K562 (cell line): Measurements from ENCODE around the gene LRP2. TPM values are rescaled to one million over a fixed set of nuclear protein-coding genes. Genes with fewer than 3 reads are reported as not detected.

Experiments used
- CBFA2T3 ChIP-seq: fragments of 450-650 bp; IDR thresholded peaks from 2 replicates; pipeline ENCODE4 v1.6.1; 2017
- CC2D1A ChIP-seq: fragments of 450-650 bp; IDR thresholded peaks from 2 replicates; pipeline ENCODE4 v1.6.1; 2017; ENCODE audit warnings: mild to moderate bottlenecking
- CSDE1 ChIP-seq, 2 experiments: fragments of 450-650 bp; IDR thresholded peaks; 2 replicates each; pipeline ENCODE4 v1.6.1; 2016; ENCODE audit warnings: mild to moderate bottlenecking in 1 of 2
- HDAC6 ChIP-seq: IDR thresholded peaks from 2 replicates; pipeline ENCODE4 v1.6.1; 2012; ENCODE audit warnings: low read depth, mild to moderate bottlenecking, control low read depth, inconsistent platforms, low read length, moderate library complexity
- HLTF ChIP-seq: fragments of 450-650 bp; IDR thresholded peaks from 2 replicates; pipeline ENCODE4 v1.6.1; 2016
- MBD2 ChIP-seq: sonication (generic); IDR thresholded peaks from 2 replicates; pipeline ENCODE4 v1.6.1; 2016; ENCODE audit warnings: low read depth, borderline replicate concordance
- MYBL2 ChIP-seq, 2 experiments: fragments of 450-650 bp in 1 of 2; sonication (generic) in 1 of 2; formaldehyde crosslinking in 1 of 2; IDR thresholded peaks; 2 replicates each; pipeline versions ENCODE4 v1.6.1 to v1.8.1; 2017 to 2022; ENCODE audit warnings: borderline replicate concordance in 1 of 2, inconsistent platforms in 1 of 2, low read depth in 1 of 2, mild to moderate bottlenecking in 1 of 2, missing genetic modification reagents in 1 of 2, moderate library complexity in 1 of 2
- NEUROD1 ChIP-seq: fragments of 150-350 bp; IDR thresholded peaks from 2 replicates; pipeline ENCODE4 v1.6.1; 2014; ENCODE audit warnings: borderline replicate concordance, low read length, low read depth; ENCODE audit not compliant: partially characterized antibody
- NR3C1 ChIP-seq: sonication (generic); formaldehyde crosslinking; IDR thresholded peaks from 2 replicates; pipeline ENCODE4 v1.8.1; 2022; ENCODE audit warnings: missing genetic modification reagents
- POLR3G ChIP-seq: IDR thresholded peaks from 2 replicates; pipeline ENCODE4 v1.6.1; 2011; ENCODE audit not compliant: insufficient read length, insufficient replicate concordance; ENCODE audit errors: extremely low read depth
- TOE1 ChIP-seq, 2 experiments: fragments of 450-650 bp in 1 of 2; sonication (generic) in 1 of 2; formaldehyde crosslinking in 1 of 2; IDR thresholded peaks; 2 replicates each; pipeline versions ENCODE4 v1.7.1 to v1.8.0; 2016 to 2022; ENCODE audit warnings: borderline replicate concordance in 2 of 2, mild to moderate bottlenecking in 2 of 2, antibody characterized with exemption in 1 of 2, inconsistent platforms in 1 of 2, low read depth in 1 of 2, missing genetic modification reagents in 1 of 2, moderate library complexity in 1 of 2
- U2AF2 ChIP-seq: fragments of 200-400 bp; formaldehyde crosslinking; optimal IDR thresholded peaks from 2 replicates; pipeline ENCODE3; 2017; ENCODE audit warnings: low read depth, mild to moderate bottlenecking, low read length
- ZNF124 ChIP-seq: sonication (generic); formaldehyde crosslinking; IDR thresholded peaks from 2 replicates; pipeline ENCODE4 v1.8.1; 2022; ENCODE audit warnings: missing genetic modification reagents
- ZNF274 ChIP-seq: IDR thresholded peaks from 2 replicates; pipeline ENCODE4 v1.6.1; 2011; ENCODE audit warnings: low read depth, mild to moderate bottlenecking, low read length, moderate library complexity, borderline replicate concordance
- polyA plus RNA-seq, 8 experiments: library from polyadenylated mRNA; depleted of rRNA in 4 of 8; stranded (reverse) in 5 of 8; unstranded in 3 of 8; fragments of >200 nt; fragmentation: Nextera tagmentation in 2 of 8; fragmentation: Illumina TruSeq in 1 of 8; extraction: Ambion mirVana in 2 of 8; extraction: Trizol in 1 of 8; gene quantifications; 2 replicates each; pipeline versions ENCODE4 v1.2.1 to v1.2.3, GENCODE V29; 2011 to 2014; ENCODE audit warnings: inconsistent platforms in 1 of 8, missing spikeins in 1 of 8
- total RNA-seq, 7 experiments: library from RNA; depleted of rRNA in 6 of 7; stranded (reverse); fragments of >200 nt in 6 of 7; fragmentation: Illumina TruSeq in 2 of 7; extraction: Trizol in 2 of 7; gene quantifications; 2 replicates each; pipeline versions ENCODE4 v1.2.1 to v1.2.3, GENCODE V29; 2011 to 2021; ENCODE audit warnings: low replicate concordance in 1 of 7
- TF ChIP-seq, protein P1 (sequence below): fragments of 450-650 bp; IDR thresholded peaks from 2 replicates; pipeline ENCODE4 v1.6.1; 2016; ENCODE audit warnings: low read depth
- TF ChIP-seq, protein P2 (sequence below): fragments of 250-450 bp; sonication (Bioruptor Pico); IDR thresholded peaks from 2 replicates; pipeline ENCODE4 v1.6.1; 2021; ENCODE audit warnings: mild to moderate bottlenecking
- TF ChIP-seq, protein P3 (sequence below): fragments of 250-450 bp; sonication (Bioruptor Pico); IDR thresholded peaks from 2 replicates; pipeline ENCODE4 v1.5.0; 2021; ENCODE audit warnings: mild to moderate bottlenecking, borderline replicate concordance

The LRP2 gene
- total and polyA plus RNA-seq, 9 of the 15 experiments (the other 6 are each of a cell fraction or from before 2014, with no cell fraction given) = 0.04 to 0.18 (median 0.11) TPM; not detected in 1

DNA sequence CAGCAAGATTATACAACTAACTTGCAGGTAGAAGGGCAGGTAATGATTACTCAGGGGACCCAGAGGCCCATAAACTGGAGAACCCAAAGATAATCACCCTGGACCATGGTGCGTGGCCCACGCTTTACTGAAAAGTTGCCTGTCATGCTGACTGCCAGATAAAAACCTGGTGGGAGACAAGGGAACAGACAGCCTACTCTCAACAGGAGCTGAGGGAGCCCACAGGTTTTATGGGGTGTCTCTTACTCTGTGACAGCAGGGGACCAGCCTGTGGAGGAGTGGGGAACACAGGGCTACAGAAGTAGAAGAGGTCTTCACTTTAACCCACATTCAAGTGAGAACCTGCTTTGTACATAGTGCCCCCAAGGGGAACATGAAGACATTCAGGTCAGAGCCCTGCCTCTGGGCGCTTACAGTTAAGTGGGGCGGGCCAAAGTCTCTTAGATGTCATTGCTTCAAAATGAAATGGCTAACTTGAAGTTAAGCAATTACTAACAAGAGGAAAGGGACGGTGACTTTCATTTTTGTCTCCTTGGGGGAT is 232.6 kb downstream of the LRP2 start (continued):
- TF ChIP-seq, protein P1, sequence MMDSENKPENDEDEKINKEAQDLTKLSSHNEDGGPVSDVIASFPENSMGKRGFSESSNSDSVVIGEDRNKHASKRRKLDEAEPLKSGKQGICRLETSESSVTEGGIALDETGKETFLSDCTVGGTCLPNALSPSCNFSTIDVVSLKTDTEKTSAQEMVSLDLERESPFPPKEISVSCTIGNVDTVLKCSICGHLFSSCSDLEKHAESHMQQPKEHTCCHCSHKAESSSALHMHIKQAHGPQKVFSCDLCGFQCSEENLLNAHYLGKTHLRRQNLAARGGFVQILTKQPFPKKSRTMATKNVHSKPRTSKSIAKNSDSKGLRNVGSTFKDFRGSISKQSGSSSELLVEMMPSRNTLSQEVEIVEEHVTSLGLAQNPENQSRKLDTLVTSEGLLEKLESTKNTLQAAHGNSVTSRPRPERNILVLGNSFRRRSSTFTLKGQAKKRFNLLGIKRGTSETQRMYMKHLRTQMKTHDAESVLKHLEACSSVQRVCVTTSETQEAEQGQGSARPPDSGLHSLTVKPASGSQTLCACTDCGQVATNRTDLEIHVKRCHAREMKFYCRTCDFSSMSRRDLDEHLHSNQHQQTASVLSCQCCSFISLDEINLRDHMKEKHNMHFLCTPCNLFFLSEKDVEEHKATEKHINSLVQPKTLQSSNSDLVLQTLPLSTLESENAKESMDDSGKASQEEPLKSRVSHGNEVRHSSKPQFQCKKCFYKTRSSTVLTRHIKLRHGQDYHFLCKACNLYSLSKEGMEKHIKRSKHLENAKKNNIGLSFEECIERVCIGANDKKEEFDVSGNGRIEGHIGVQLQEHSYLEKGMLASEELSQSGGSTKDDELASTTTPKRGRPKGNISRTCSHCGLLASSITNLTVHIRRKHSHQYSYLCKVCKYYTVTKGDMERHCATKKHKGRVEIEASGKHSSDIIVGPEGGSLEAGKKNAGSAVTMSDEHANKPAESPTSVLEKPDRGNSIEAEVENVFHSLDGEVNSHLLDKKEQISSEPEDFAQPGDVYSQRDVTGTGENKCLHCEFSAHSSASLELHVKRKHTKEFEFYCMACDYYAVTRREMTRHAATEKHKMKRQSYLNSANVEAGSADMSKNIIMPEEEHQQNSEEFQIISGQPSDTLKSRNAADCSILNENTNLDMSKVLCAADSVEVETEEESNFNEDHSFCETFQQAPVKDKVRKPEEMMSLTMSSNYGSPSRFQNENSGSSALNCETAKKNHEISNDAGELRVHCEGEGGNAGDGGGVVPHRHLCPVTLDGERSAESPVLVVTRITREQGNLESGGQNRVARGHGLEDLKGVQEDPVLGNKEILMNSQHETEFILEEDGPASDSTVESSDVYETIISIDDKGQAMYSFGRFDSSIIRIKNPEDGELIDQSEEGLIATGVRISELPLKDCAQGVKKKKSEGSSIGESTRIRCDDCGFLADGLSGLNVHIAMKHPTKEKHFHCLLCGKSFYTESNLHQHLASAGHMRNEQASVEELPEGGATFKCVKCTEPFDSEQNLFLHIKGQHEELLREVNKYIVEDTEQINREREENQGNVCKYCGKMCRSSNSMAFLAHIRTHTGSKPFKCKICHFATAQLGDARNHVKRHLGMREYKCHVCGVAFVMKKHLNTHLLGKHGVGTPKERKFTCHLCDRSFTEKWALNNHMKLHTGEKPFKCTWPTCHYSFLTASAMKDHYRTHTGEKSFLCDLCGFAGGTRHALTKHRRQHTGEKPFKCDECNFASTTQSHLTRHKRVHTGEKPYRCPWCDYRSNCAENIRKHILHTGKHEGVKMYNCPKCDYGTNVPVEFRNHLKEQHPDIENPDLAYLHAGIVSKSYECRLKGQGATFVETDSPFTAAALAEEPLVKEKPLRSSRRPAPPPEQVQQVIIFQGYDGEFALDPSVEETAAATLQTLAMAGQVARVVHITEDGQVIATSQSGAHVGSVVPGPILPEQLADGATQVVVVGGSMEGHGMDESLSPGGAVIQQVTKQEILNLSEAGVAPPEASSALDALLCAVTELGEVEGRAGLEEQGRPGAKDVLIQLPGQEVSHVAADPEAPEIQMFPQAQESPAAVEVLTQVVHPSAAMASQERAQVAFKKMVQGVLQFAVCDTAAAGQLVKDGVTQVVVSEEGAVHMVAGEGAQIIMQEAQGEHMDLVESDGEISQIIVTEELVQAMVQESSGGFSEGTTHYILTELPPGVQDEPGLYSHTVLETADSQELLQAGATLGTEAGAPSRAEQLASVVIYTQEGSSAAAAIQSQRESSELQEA = no peak
- no peak; the same call in 1 of the 2 replicates for TF ChIP-seq CC2D1A
- peak; percentile 87 for TF ChIP-seq CBFA2T3
- TF ChIP-seq HDAC6 = no peak
- TF ChIP-seq MYBL2 (IDR thresholded peaks at IDR 0.05; ENCODE audit: low read depth) = no peak
- no peak for TF ChIP-seq MYBL2 (CRISPR knock-in tag; IDR thresholded peaks at IDR 0.05; ENCODE audit: borderline replicate concordance)
- peak; percentile 27; the same call in 1 of the 2 replicates for TF ChIP-seq MBD2
- no peak for TF ChIP-seq ZNF124
- TF ChIP-seq, protein P2, sequence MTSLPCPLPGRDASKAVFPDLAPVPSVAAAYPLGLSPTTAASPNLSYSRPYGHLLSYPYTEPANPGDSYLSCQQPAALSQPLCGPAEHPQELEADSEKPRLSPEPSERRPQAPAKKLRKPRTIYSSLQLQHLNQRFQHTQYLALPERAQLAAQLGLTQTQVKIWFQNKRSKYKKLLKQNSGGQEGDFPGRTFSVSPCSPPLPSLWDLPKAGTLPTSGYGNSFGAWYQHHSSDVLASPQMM (CRISPR knock-in tag) = no peak
- TF ChIP-seq POLR3G = no peak
- TF ChIP-seq NR3C1 (CRISPR knock-in tag) = no peak
- TF ChIP-seq, protein P3, sequence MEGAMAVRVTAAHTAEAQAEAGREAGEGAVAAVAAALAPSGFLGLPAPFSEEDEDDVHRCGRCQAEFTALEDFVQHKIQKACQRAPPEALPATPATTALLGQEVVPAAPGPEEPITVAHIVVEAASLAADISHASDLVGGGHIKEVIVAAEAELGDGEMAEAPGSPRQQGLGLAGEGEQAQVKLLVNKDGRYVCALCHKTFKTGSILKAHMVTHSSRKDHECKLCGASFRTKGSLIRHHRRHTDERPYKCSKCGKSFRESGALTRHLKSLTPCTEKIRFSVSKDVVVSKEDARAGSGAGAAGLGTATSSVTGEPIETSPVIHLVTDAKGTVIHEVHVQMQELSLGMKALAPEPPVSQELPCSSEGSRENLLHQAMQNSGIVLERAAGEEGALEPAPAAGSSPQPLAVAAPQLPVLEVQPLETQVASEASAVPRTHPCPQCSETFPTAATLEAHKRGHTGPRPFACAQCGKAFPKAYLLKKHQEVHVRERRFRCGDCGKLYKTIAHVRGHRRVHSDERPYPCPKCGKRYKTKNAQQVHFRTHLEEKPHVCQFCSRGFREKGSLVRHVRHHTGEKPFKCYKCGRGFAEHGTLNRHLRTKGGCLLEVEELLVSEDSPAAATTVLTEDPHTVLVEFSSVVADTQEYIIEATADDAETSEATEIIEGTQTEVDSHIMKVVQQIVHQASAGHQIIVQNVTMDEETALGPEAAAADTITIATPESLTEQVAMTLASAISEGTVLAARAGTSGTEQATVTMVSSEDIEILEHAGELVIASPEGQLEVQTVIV (CRISPR knock-in tag) = no peak
- TF ChIP-seq NEUROD1 = no peak
- no peak for TF ChIP-seq CSDE1 (IDR thresholded peaks at IDR 0.05)
- TF ChIP-seq TOE1 (IDR thresholded peaks at IDR 0.05; ENCODE audit: borderline replicate concordance) = no peak
- no peak for TF ChIP-seq TOE1 (CRISPR knock-in tag; IDR thresholded peaks at IDR 0.05; ENCODE audit: borderline replicate concordance, low read depth)
- no peak; the same call in 1 of the 2 replicates for TF ChIP-seq ZNF274
- no peak for TF ChIP-seq HLTF
- no peak for TF ChIP-seq U2AF2
